Lower leg skin (tissue), 3 donors: ENCODE measurements around the gene ZC3HAV1L.
"Not testable (repeated sequence)": the region's sequence is repeated elsewhere in the genome, so short reads cannot be mapped to it uniquely, and the experiment has no call there.

Source experiments
- POLR2A ChIP-seq, 2 donors: fragments of 450-650 bp; IDR thresholded peaks; one replicate each; pipeline ENCODE4 v1.6.1; 2016 to 2017; ENCODE audit warnings: antibody characterized with exemption in 2 of 2, mild to moderate bottlenecking in 1 of 2, moderate library complexity in 1 of 2
- TF ChIP-seq, protein P1 (sequence below), 3 donors: fragments of 450-650 bp; IDR thresholded peaks; one replicate each; pipeline ENCODE4 v1.5.1; 2016; ENCODE audit warnings: antibody characterized with exemption in 3 of 3, mild to moderate bottlenecking in 3 of 3, moderate library complexity in 2 of 3

DNA sequence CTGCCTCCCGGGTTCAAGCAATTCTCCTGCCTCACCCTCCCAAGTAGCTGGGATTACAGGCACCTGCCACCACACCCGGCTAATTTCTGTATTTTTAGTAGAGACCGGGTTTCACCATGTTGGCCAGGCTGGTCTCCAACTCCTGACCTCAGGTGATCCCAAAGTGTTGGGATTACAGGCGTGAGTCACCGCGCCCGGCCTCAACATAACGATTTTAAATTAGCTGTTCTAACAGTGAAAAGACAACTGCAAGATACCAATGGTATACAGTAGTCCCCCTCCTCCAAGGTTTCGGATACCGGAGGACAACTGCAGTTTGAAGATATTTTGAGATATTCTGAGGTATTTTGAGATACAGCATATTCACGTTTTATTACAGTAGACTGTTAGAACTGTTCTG, 59.7 kb downstream of the ZC3HAV1L start:
- TF ChIP-seq, protein P1, sequence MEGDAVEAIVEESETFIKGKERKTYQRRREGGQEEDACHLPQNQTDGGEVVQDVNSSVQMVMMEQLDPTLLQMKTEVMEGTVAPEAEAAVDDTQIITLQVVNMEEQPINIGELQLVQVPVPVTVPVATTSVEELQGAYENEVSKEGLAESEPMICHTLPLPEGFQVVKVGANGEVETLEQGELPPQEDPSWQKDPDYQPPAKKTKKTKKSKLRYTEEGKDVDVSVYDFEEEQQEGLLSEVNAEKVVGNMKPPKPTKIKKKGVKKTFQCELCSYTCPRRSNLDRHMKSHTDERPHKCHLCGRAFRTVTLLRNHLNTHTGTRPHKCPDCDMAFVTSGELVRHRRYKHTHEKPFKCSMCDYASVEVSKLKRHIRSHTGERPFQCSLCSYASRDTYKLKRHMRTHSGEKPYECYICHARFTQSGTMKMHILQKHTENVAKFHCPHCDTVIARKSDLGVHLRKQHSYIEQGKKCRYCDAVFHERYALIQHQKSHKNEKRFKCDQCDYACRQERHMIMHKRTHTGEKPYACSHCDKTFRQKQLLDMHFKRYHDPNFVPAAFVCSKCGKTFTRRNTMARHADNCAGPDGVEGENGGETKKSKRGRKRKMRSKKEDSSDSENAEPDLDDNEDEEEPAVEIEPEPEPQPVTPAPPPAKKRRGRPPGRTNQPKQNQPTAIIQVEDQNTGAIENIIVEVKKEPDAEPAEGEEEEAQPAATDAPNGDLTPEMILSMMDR (IDR thresholded peaks at IDR 0.05) = not testable (repeated sequence)
- TF ChIP-seq POLR2A (IDR thresholded peaks at IDR 0.05) = not testable (repeated sequence)
